Astrocyte (in vitro differentiated cells and primary cell): ENCODE data around the gene CHCHD6. TPM values are rescaled to one million over a fixed set of nuclear protein-coding genes. Genes with fewer than 3 reads are reported as not detected.

Experiments used
- DNase-seq: peaks from one replicate; pipeline ENCODE4 v3.0.0-alpha.2; 2010; ENCODE audit warnings: low read depth
- FAIRE-seq: peaks from 2 replicates; lab custom pipeline; 2011; peaks lifted over from hg19 to GRCh38; lab: Jason Lieb, UNC
- H2AFZ ChIP-seq: 2 replicates; pipeline ENCODE4 v1.6.0; 2012; ENCODE audit warnings: low read depth, low read length, inconsistent platforms
- H3K27ac ChIP-seq: 2 replicates; pipeline ENCODE4 v1.5.1; 2011; ENCODE audit warnings: low read depth, low read length, inconsistent platforms
- H3K27me3 ChIP-seq: 2 replicates; pipeline ENCODE4 v1.6.0; 2011; ENCODE audit warnings: low read length, inconsistent platforms; ENCODE audit not compliant: insufficient read depth
- H3K36me3 ChIP-seq: 2 replicates; pipeline ENCODE4 v1.5.1; 2011; ENCODE audit warnings: low read length, inconsistent platforms; ENCODE audit not compliant: insufficient read depth
- H3K4me1 ChIP-seq: 2 replicates; pipeline ENCODE4 v1.5.1; 2011; ENCODE audit warnings: low read length, inconsistent platforms; ENCODE audit not compliant: insufficient read depth
- H3K4me2 ChIP-seq: 2 replicates; pipeline ENCODE4 v1.6.0; 2012; ENCODE audit warnings: low read length, inconsistent platforms
- H3K4me3 ChIP-seq: 2 replicates; pipeline ENCODE4 v1.5.1; 2011; ENCODE audit warnings: low read depth, mild to moderate bottlenecking, low read length, inconsistent platforms; ENCODE audit not compliant: insufficient read depth
- H3K79me2 ChIP-seq: 2 replicates; pipeline ENCODE4 v1.6.0; 2012; ENCODE audit warnings: mild to moderate bottlenecking, low read length, inconsistent platforms; ENCODE audit not compliant: insufficient read depth
- H3K9ac ChIP-seq: 2 replicates; pipeline ENCODE4 v1.6.0; 2012; ENCODE audit warnings: mild to moderate bottlenecking, low read length, inconsistent platforms
- H3K9me3 ChIP-seq: 2 replicates; pipeline ENCODE4 v1.5.1; 2012; ENCODE audit warnings: low read depth, mild to moderate bottlenecking, low read length, inconsistent platforms; ENCODE audit not compliant: insufficient read depth
- H4K20me1 ChIP-seq: 2 replicates; pipeline ENCODE4 v1.6.0; 2012; ENCODE audit warnings: low read length, inconsistent platforms; ENCODE audit not compliant: insufficient read depth
- H3K27ac Mint-ChIP-seq: one replicate; pipeline ENCODE4 v1.8.0; 2021; ENCODE audit warnings: mild to moderate bottlenecking, mixed read lengths; ENCODE audit not compliant: unreplicated experiment
- H3K27me3 Mint-ChIP-seq: one replicate; pipeline ENCODE4 v1.8.0; 2021; ENCODE audit warnings: low read depth, mixed read lengths; ENCODE audit not compliant: unreplicated experiment
- H3K36me3 Mint-ChIP-seq: one replicate; pipeline ENCODE4 v1.8.0; 2021; ENCODE audit warnings: low read depth, mixed read lengths; ENCODE audit not compliant: unreplicated experiment
- H3K4me1 Mint-ChIP-seq: one replicate; pipeline ENCODE4 v1.8.0; 2021; ENCODE audit warnings: low read depth, mixed read lengths; ENCODE audit not compliant: unreplicated experiment
- H3K4me3 Mint-ChIP-seq: one replicate; pipeline ENCODE4 v1.8.0; 2021; ENCODE audit warnings: mild to moderate bottlenecking, moderate library complexity, mixed read lengths; ENCODE audit not compliant: unreplicated experiment
- H3K9me3 Mint-ChIP-seq: one replicate; pipeline ENCODE4 v1.8.0; 2021; ENCODE audit warnings: mild to moderate bottlenecking, mixed read lengths; ENCODE audit not compliant: unreplicated experiment
- CTCF ChIP-seq: IDR thresholded peaks from 2 replicates; pipeline ENCODE4 v1.5.1; 2011; ENCODE audit warnings: low read depth, mild to moderate bottlenecking, inconsistent platforms, low read length, moderate library complexity; ENCODE audit not compliant: insufficient read depth
- EZH2 ChIP-seq: IDR thresholded peaks from 2 replicates; pipeline ENCODE4 v1.6.1; 2012; ENCODE audit warnings: mild to moderate bottlenecking, low read length, inconsistent platforms; ENCODE audit not compliant: insufficient read depth
- total RNA-seq: library from RNA; stranded (reverse); gene quantifications from 2 replicates; pipeline ENCODE4 v1.2.1, GENCODE V29; 2021

Gene CHCHD6
- total RNA-seq, 1 donor from 2014 or later, result 21.1 TPM

- no peak overlapping the region for H3K27ac ChIP-seq
- H3K27ac Mint-ChIP-seq, result no peak overlapping the region
- peaks cover 4% of the 10 kb centered on the region for H4K20me1 ChIP-seq
- peaks cover 2% of the 10 kb centered on the region for H3K9me3 Mint-ChIP-seq
- H3K36me3 ChIP-seq, result no peaks in the 10 kb centered on the region
- no peaks in the 10 kb centered on the region for H3K4me1 Mint-ChIP-seq
- no peak overlapping the region for H3K4me3 Mint-ChIP-seq
- H3K9me3 ChIP-seq, result no peaks in the 10 kb centered on the region
- H3K4me2 ChIP-seq, result no peak overlapping the region
- peaks cover 6% of the 10 kb centered on the region for H3K36me3 Mint-ChIP-seq
- no peaks in the 10 kb centered on the region for H3K27me3 ChIP-seq
- H3K79me2 ChIP-seq, result no peaks in the 10 kb centered on the region
- H2AFZ ChIP-seq, result no peak overlapping the region
- peaks cover 7% of the 10 kb centered on the region for H3K27me3 Mint-ChIP-seq
- no peak for TF ChIP-seq EZH2
- TF ChIP-seq CTCF, result no peak
- H3K4me3 ChIP-seq, result no peak overlapping the region
- H3K9ac ChIP-seq, result no peak overlapping the region
- no peaks in the 10 kb centered on the region for H3K4me1 ChIP-seq
- no peak for FAIRE-seq
- DNase-seq, result no peak
Measured at GRCh38 chr3:126866175-126866759, 162.2 kb downstream of the CHCHD6 start.

GRCh38 chr3:126867190-126867862, 163.3 kb downstream of the CHCHD6 start:
- Mint-ChIP-seq H3K36me3 (peaks cover 6% of the 10 kb centered on the region), H3K9me3 (peaks cover 2% of the 10 kb centered on the region), H3K27me3 (peaks cover 11% of the 10 kb centered on the region), H3K4me3 (no peak overlapping the region), H3K4me1 (no peaks in the 10 kb centered on the region), H3K27ac (no peak overlapping the region)
- H3K9ac ChIP-seq, result no peak overlapping the region
- peaks cover 4% of the 10 kb centered on the region for H4K20me1 ChIP-seq
- H3K4me1 ChIP-seq, result no peaks in the 10 kb centered on the region
- no peak overlapping the region for H3K27ac ChIP-seq
- no peak for DNase-seq
- no peaks in the 10 kb centered on the region for H3K9me3 ChIP-seq
- no peak overlapping the region for H3K4me3 ChIP-seq
- H3K4me2 ChIP-seq, result no peak overlapping the region
- no peak for FAIRE-seq
- no peak overlapping the region for H2AFZ ChIP-seq
- H3K79me2 ChIP-seq, result no peaks in the 10 kb centered on the region
- H3K36me3 ChIP-seq, result no peaks in the 10 kb centered on the region
- TF ChIP-seq EZH2 (no peak), CTCF (no peak)
- H3K27me3 ChIP-seq, result no peaks in the 10 kb centered on the region

- no peak for DNase-seq
- H3K9me3 Mint-ChIP-seq, result peaks cover 2% of the 10 kb centered on the region
Measured at GRCh38 chr3:126867863-126868200, 163.8 kb downstream of the CHCHD6 start.

More at GRCh38 chr3:126867863-126868200, 163.8 kb downstream of the CHCHD6 start:
- H3K27ac ChIP-seq, result no peak overlapping the region
- H3K36me3 ChIP-seq, result no peaks in the 10 kb centered on the region
- H3K4me3 ChIP-seq, result no peak overlapping the region
- H2AFZ ChIP-seq, result no peak overlapping the region
- no peaks in the 10 kb centered on the region for H3K79me2 ChIP-seq
- peaks cover 10% of the 10 kb centered on the region for H3K36me3 Mint-ChIP-seq
- TF ChIP-seq EZH2, result no peak
- TF ChIP-seq CTCF, result no peak
- H3K4me2 ChIP-seq, result no peak overlapping the region
- peaks cover 4% of the 10 kb centered on the region for H4K20me1 ChIP-seq
- H3K9me3 ChIP-seq, result no peaks in the 10 kb centered on the region
- no peak overlapping the region for H3K27ac Mint-ChIP-seq
- no peaks in the 10 kb centered on the region for H3K4me1 Mint-ChIP-seq
- no peaks in the 10 kb centered on the region for H3K4me1 ChIP-seq
- H3K27me3 Mint-ChIP-seq, result peaks cover 11% of the 10 kb centered on the region
- no peak overlapping the region for H3K9ac ChIP-seq
- FAIRE-seq, result no peak
- no peak overlapping the region for H3K4me3 Mint-ChIP-seq
- no peaks in the 10 kb centered on the region for H3K27me3 ChIP-seq
